B cell (primary cell): ENCODE data around the gene CYTH2. TPM values are rescaled to one million over a fixed set of nuclear protein-coding genes. Genes with fewer than 3 reads are reported as not detected.

Source experiments
- ATAC-seq: fragments of 200-7000 bp; cut with Tn5 transposase; one replicate; pipeline ENCODE4 v1.10.0; 2021; ENCODE audit warnings: low read depth, mild to moderate bottlenecking, moderate number of reproducible peaks, moderate library complexity
- CTCF ChIA-PET: fragments of 350-600 bp; sonication (Branson Sonifier 250); formaldehyde crosslinking; loops from one replicate; lab custom pipeline; 2021; ENCODE audit warnings: antibody characterized with exemption, inconsistent platforms; lab: Charles Lee
- POLR2A ChIA-PET: fragments of 350-600 bp; sonication (Branson Sonifier 250); formaldehyde crosslinking; loops from one replicate; lab custom pipeline; 2021; ENCODE audit warnings: antibody characterized with exemption; lab: Charles Lee
- DNase-seq: peaks from one replicate; pipeline ENCODE4 v3.0.0; 2013
- H2AFZ ChIP-seq: 2 replicates; pipeline ENCODE4 v1.6.1; 2012; ENCODE audit warnings: mild to moderate bottlenecking, low read depth, low read length; ENCODE audit not compliant: insufficient read depth, poor library complexity, severe bottlenecking
- H3K27ac ChIP-seq, 2 donors: 1 replicate in 1 of 2; 2 replicates in 1 of 2; pipeline ENCODE4 v1.5.1; 2012 to 2013; ENCODE audit warnings: low read length in 2 of 2, mild to moderate bottlenecking in 2 of 2, moderate library complexity in 1 of 2
- H3K27me3 ChIP-seq, 4 experiments: fragments of 200-600 bp in 1 of 4; sonication (generic) in 1 of 4; replicated peaks in 1 of 4; 1 replicate in 2 of 4; 2 replicates in 2 of 4; pipeline versions ENCODE4 v1.6.1 to v1.7.0; 2013 to 2016; ENCODE audit warnings: low read length in 3 of 4, mild to moderate bottlenecking in 2 of 4, mixed read lengths in 1 of 4, moderate library complexity in 1 of 4; ENCODE audit not compliant: insufficient read depth in 4 of 4, control insufficient read depth in 3 of 4; ENCODE audit errors: control extremely low read depth in 1 of 4
- H3K36me3 ChIP-seq, 2 experiments: replicated peaks in 1 of 2; 1 replicate in 1 of 2; 2 replicates in 1 of 2; pipeline versions ENCODE4 v1.6.1 to v1.7.1; 2013; ENCODE audit warnings: low read length in 1 of 2; ENCODE audit not compliant: insufficient read depth in 2 of 2, control insufficient read depth in 1 of 2; ENCODE audit errors: control extremely low read depth in 1 of 2, extremely low read depth in 1 of 2
- H3K4me1 ChIP-seq, 2 donors: fragments of 200-600 bp in 1 of 2; sonication (generic) in 1 of 2; 1 replicate in 1 of 2; 2 replicates in 1 of 2; pipeline versions ENCODE4 v1.5.1 to v1.6.1; 2013 to 2017; ENCODE audit warnings: low read length in 2 of 2; ENCODE audit not compliant: control insufficient read depth in 2 of 2, insufficient read depth in 2 of 2
- H3K4me2 ChIP-seq: replicated peaks from 2 replicates; pipeline ENCODE3; 2012; ENCODE audit warnings: mild to moderate bottlenecking, low read depth, low read length; ENCODE audit not compliant: poor library complexity, severe bottlenecking
- H3K4me3 ChIP-seq, 5 experiments: fragments of 200-600 bp in 1 of 5; sonication (generic) in 1 of 5; 1 replicate in 3 of 5; 2 replicates in 2 of 5; pipeline versions ENCODE4 v1.5.1 to v1.7.0; 2011 to 2016; ENCODE audit warnings: low read length in 4 of 5, mild to moderate bottlenecking in 4 of 5, low read depth in 2 of 5, control low read depth in 1 of 5, moderate library complexity in 1 of 5; ENCODE audit not compliant: insufficient read depth in 1 of 5; ENCODE audit errors: control extremely low read depth in 1 of 5, extremely low read depth in 1 of 5
- H3K79me2 ChIP-seq: fragments of 200-600 bp; sonication (generic); one replicate; pipeline ENCODE4 v1.6.0; 2016; ENCODE audit warnings: low read length; ENCODE audit not compliant: control insufficient read depth, insufficient read depth
- H3K9ac ChIP-seq: fragments of 200-600 bp; sonication (generic); 2 replicates; pipeline ENCODE4 v1.6.1; 2017; ENCODE audit warnings: mild to moderate bottlenecking, low read length, moderate library complexity
- H3K9me3 ChIP-seq, 3 donors: one replicate each; pipeline versions ENCODE4 v1.6.1 to v1.7.1; 2013; ENCODE audit warnings: low read length in 2 of 3; ENCODE audit not compliant: control insufficient read depth in 2 of 3, insufficient read depth in 1 of 3; ENCODE audit errors: control extremely low read depth in 1 of 3
- H4K20me1 ChIP-seq: 2 replicates; pipeline ENCODE4 v1.6.0; 2012; ENCODE audit warnings: mild to moderate bottlenecking, low read length; ENCODE audit not compliant: insufficient read depth, control insufficient read depth, poor library complexity, severe bottlenecking
- H3K27ac Mint-ChIP-seq: one replicate; pipeline ENCODE4 v1.8.0; 2021; ENCODE audit warnings: mixed read lengths
- H3K27me3 Mint-ChIP-seq: one replicate; pipeline ENCODE4 v1.8.0; 2021; ENCODE audit warnings: mixed read lengths
- H3K4me1 Mint-ChIP-seq: one replicate; pipeline ENCODE4 v1.8.0; 2021; ENCODE audit warnings: mixed read lengths
- H3K4me3 Mint-ChIP-seq: one replicate; pipeline ENCODE4 v1.8.0; 2021; ENCODE audit warnings: mixed read lengths
- H3K9me3 Mint-ChIP-seq: one replicate; pipeline ENCODE4 v1.8.0; 2022; ENCODE audit warnings: mixed read lengths; ENCODE audit not compliant: insufficient read depth
- EZH2 ChIP-seq: IDR thresholded peaks from 2 replicates; pipeline ENCODE4 v1.6.1; 2012; ENCODE audit warnings: borderline replicate concordance, low read depth, mild to moderate bottlenecking, moderate library complexity, low read length; ENCODE audit not compliant: insufficient read depth, poor library complexity, severe bottlenecking
- WGBS: methylation state at CpG from one replicate; pipeline ENCODE4 v1.1.5; 2013; ENCODE audit warnings: missing lambda C conversion rate; ENCODE audit not compliant: insufficient coverage; 5-methylcytosine and 5-hydroxymethylcytosine counted together
- intact Hi-C: fragments of 100-400 bp; cut with micrococcal nuclease; formaldehyde crosslinking; loops from one replicate; pipeline ENCODE4 v1.10.0; 2022
- polyA plus RNA-seq: library from polyadenylated mRNA; depleted of rRNA; stranded (reverse); fragments of >200 nt; gene quantifications from 2 replicates; pipeline ENCODE4 v1.2.3, GENCODE V29; 2012
- total RNA-seq, 2 donors: library from RNA; stranded (reverse); fragments of 120-200 nt in 1 of 2; gene quantifications; 1 replicate in 1 of 2; 2 replicates in 1 of 2; pipeline versions ENCODE4 v1.2.3 to v1.2.4, GENCODE V29; 2013 to 2022
- TF ChIP-seq, protein P1 (sequence below): fragments of 200-600 bp; IDR thresholded peaks from one replicate; pipeline ENCODE4 v1.8.0; 2022; ENCODE audit warnings: antibody characterized with exemption, mild to moderate bottlenecking

CYTH2 gene
- total and polyA plus RNA-seq, 2 donors (not counting 1 experiment from before 2014, with no cell fraction given) = 40.7 to 56.0 TPM

DNA sequence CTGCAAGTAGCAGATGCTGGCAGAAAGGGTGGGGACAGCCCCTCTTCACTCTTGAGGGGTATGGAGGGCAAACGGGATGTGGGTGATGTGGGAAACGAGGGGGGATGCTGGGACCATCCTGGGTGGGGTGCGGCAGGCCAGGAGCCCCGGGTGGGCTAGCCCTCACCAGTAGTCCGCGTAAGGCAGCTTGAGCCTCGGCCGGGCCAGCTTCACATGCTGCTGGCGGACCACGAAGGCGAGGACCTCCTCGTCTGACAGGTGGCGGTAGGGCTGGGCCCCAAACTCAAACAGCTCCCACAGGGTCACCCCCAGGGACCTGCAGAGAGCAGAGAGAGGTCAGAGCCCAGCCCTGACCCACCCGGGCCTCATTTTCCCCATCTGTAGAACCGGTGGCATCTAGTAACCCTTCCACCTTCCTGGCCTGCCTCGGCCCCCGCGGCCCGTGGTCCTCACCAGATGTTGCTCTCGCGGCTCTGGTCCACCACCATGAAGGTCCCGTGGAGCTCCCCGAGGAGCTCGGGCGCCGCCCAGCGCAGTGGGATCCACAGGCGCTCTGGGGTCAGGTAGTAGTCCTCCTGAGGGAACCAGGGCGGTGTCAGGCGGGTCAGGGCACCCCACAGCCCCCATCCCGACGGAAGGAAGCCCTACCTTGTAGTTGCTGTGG lies 31.8 kb downstream of the CYTH2 start:
- intact Hi-C loops = no loop called here
- Histone ChIP-seq H3K9ac (no peak overlapping the region), H3K79me2 (no peaks in the 10 kb centered on the region), H3K36me3 (no peaks in the 10 kb centered on the region), H3K4me3 (no peak overlapping the region), H3K4me1 (peaks cover 33 to 35% of the 10 kb centered on the region in 2 donors), H3K27ac (no peak overlapping the region), H3K27me3 (peaks cover 0 to 42% (median 15%) of the 10 kb centered on the region in 4 experiments), H3K4me2 (peak overlapping the region; percentile 81), H2AFZ (peak overlapping the region; percentile 22), H3K9me3 (peaks cover 0 to 21% (median 0%) of the 10 kb centered on the region in 3 donors), H4K20me1 (no peaks in the 10 kb centered on the region)
- WGBS = 60% methylated on average over 32 of the region's 32 CpGs
- Mint-ChIP-seq H3K27ac (no peak overlapping the region), H3K4me1 (peaks cover 21% of the 10 kb centered on the region), H3K4me3 (peak overlapping the region; percentile 49), H3K27me3 (peaks cover 10% of the 10 kb centered on the region), H3K9me3 (no peaks in the 10 kb centered on the region)
- DNase-seq (peak; percentile 25), ATAC-seq (no peak)
- ChIA-PET CTCF (interaction anchor here (1.1 to 2.6 kb wide), 2 partner anchors 10 to 12 kb away, joined by 4 to 8 read pairs; no protein-coding TSS in a partner anchor), POLR2A (interaction anchor here (1.1 kb wide), 1 partner anchor 10 kb away, joined by 3 read pairs; no protein-coding TSS in a partner anchor)
- no peak for TF ChIP-seq EZH2
- TF ChIP-seq, protein P1, sequence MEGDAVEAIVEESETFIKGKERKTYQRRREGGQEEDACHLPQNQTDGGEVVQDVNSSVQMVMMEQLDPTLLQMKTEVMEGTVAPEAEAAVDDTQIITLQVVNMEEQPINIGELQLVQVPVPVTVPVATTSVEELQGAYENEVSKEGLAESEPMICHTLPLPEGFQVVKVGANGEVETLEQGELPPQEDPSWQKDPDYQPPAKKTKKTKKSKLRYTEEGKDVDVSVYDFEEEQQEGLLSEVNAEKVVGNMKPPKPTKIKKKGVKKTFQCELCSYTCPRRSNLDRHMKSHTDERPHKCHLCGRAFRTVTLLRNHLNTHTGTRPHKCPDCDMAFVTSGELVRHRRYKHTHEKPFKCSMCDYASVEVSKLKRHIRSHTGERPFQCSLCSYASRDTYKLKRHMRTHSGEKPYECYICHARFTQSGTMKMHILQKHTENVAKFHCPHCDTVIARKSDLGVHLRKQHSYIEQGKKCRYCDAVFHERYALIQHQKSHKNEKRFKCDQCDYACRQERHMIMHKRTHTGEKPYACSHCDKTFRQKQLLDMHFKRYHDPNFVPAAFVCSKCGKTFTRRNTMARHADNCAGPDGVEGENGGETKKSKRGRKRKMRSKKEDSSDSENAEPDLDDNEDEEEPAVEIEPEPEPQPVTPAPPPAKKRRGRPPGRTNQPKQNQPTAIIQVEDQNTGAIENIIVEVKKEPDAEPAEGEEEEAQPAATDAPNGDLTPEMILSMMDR = no peak
